H1 (cell line): Measurements from ENCODE around the gene PSMC2. TPM values are rescaled to one million over a fixed set of nuclear protein-coding genes. Genes with fewer than 3 reads are reported as not detected.

Source experiments
- CTCF ChIA-PET: fragments of 300-600 bp; sonication (Branson Sonifier 250); formaldehyde crosslinking; loops from one replicate; lab custom pipeline; 2021; ENCODE audit not compliant: partially characterized antibody; lab: Charles Lee
- POLR2A ChIA-PET: fragments of 300-600 bp; sonication (Branson Sonifier 250); formaldehyde crosslinking; loops from one replicate; lab custom pipeline; 2021; ENCODE audit warnings: inconsistent platforms; ENCODE audit not compliant: partially characterized antibody; lab: Charles Lee
- DNase-seq, 2 experiments: peaks; one replicate each; pipeline versions ENCODE4 v3.0.0 to v3.0.0-alpha.2; 2010 to 2022; ENCODE audit warnings: low spot score in 2 of 2, low read depth in 1 of 2, mixed read lengths in 1 of 2
- FAIRE-seq: peaks from 2 replicates; lab custom pipeline; 2011; peaks lifted over from hg19 to GRCh38; lab: Jason Lieb, UNC
- H2AFZ ChIP-seq: 2 replicates; pipeline ENCODE4 v1.8.1; 2012; ENCODE audit warnings: low read length, inconsistent platforms
- H2AK5ac ChIP-seq: 2 replicates; pipeline ENCODE4 v1.6.1; 2013; ENCODE audit warnings: low read depth, low read length
- H2BK120ac ChIP-seq: replicated peaks from 2 replicates; pipeline ENCODE3; 2013; ENCODE audit warnings: low read depth, low read length, inconsistent platforms
- H2BK12ac ChIP-seq: 2 replicates; pipeline ENCODE4 v1.6.1; 2013; ENCODE audit warnings: low read depth, low read length
- H2BK15ac ChIP-seq: 2 replicates; pipeline ENCODE4 v1.6.1; 2013; ENCODE audit warnings: low read length
- H2BK20ac ChIP-seq: 2 replicates; pipeline ENCODE4 v1.6.1; 2013; ENCODE audit warnings: low read length
- H2BK5ac ChIP-seq: 2 replicates; pipeline ENCODE4 v1.6.1; 2013; ENCODE audit warnings: low read depth, low read length
- H3K14ac ChIP-seq: 2 replicates; pipeline ENCODE4 v1.6.1; 2013; ENCODE audit warnings: inconsistent platforms; ENCODE audit not compliant: insufficient read length
- H3K18ac ChIP-seq: 2 replicates; pipeline ENCODE4 v1.6.1; 2013; ENCODE audit warnings: low read length; ENCODE audit errors: extremely low read depth
- H3K23ac ChIP-seq: 2 replicates; pipeline ENCODE4 v1.6.1; 2013; ENCODE audit warnings: inconsistent platforms; ENCODE audit not compliant: insufficient read length
- H3K23me2 ChIP-seq: 2 replicates; pipeline ENCODE4 v1.6.1; 2013; ENCODE audit warnings: low read depth, low read length
- H3K27ac ChIP-seq: 2 replicates; pipeline ENCODE4 v1.6.1; 2011; ENCODE audit warnings: low read depth, low read length, inconsistent platforms
- H3K27me3 ChIP-seq, 4 experiments: replicated peaks in 1 of 4; 1 replicate in 1 of 4; 2 replicates in 3 of 4; pipeline versions ENCODE4 v1.6.1 to v1.8.1; 2011 to 2013; ENCODE audit warnings: low read length in 3 of 4, mild to moderate bottlenecking in 3 of 4, inconsistent platforms in 2 of 4, mixed read lengths in 2 of 4, moderate library complexity in 1 of 4; ENCODE audit not compliant: control insufficient read depth in 3 of 4, insufficient read depth in 3 of 4; ENCODE audit errors: extremely low read depth in 1 of 4
- H3K36me3 ChIP-seq, 4 experiments: 2 replicates each; pipeline versions ENCODE4 v1.6.1 to v1.8.1; 2011 to 2013; ENCODE audit warnings: mild to moderate bottlenecking in 4 of 4, low read length in 3 of 4, moderate library complexity in 2 of 4, control low read depth in 1 of 4, inconsistent platforms in 1 of 4; ENCODE audit not compliant: insufficient read depth in 4 of 4, control insufficient read depth in 2 of 4
- H3K4ac ChIP-seq: replicated peaks from 2 replicates; pipeline ENCODE3; 2013; ENCODE audit warnings: low read length, low read depth, mixed read lengths, inconsistent platforms; ENCODE audit not compliant: insufficient read length
- H3K4me1 ChIP-seq, 4 experiments: replicated peaks in 1 of 4; 1 replicate in 1 of 4; 2 replicates in 3 of 4; pipeline versions ENCODE4 v1.6.1 to v1.8.1; 2011 to 2013; ENCODE audit warnings: low read length in 3 of 4, inconsistent platforms in 2 of 4, mixed read lengths in 1 of 4; ENCODE audit not compliant: insufficient read depth in 4 of 4, control insufficient read depth in 3 of 4
- H3K4me2 ChIP-seq, 2 experiments: 2 replicates each; pipeline versions ENCODE4 v1.6.1 to v1.8.1; 2011 to 2013; ENCODE audit warnings: low read depth in 2 of 2, low read length in 2 of 2, control low read depth in 1 of 2, inconsistent platforms in 1 of 2, mild to moderate bottlenecking in 1 of 2; ENCODE audit not compliant: insufficient read depth in 1 of 2
- H3K4me3 ChIP-seq, 4 experiments: fragments of 200-600, 300-600 bp in 1 of 4; sonication (generic), shearing (Covaris generic), sonication (Bioruptor Twin) in 1 of 4; 2 replicates each; pipeline versions ENCODE4 v1.5.1 to v1.8.1; 2011 to 2016; ENCODE audit warnings: low read length in 4 of 4, low read depth in 3 of 4, control low read depth in 2 of 4, inconsistent platforms in 2 of 4, mild to moderate bottlenecking in 2 of 4, mixed read lengths in 1 of 4, moderate library complexity in 1 of 4; ENCODE audit not compliant: insufficient read depth in 2 of 4; ENCODE audit errors: extremely low read depth in 1 of 4
- H3K56ac ChIP-seq: replicated peaks from 2 replicates; pipeline ENCODE3; 2013; ENCODE audit warnings: low read depth, mild to moderate bottlenecking, mixed read lengths, low read length, inconsistent platforms; ENCODE audit not compliant: insufficient read length
- H3K79me1 ChIP-seq: 2 replicates; pipeline ENCODE4 v1.6.1; 2013; ENCODE audit warnings: low read depth, low read length, control low read depth
- H3K79me2 ChIP-seq, 2 experiments: 2 replicates each; pipeline versions ENCODE4 v1.6.1 to v1.8.1; 2012 to 2013; ENCODE audit warnings: low read length in 2 of 2, mild to moderate bottlenecking in 2 of 2, inconsistent platforms in 1 of 2; ENCODE audit not compliant: insufficient read depth in 2 of 2, control insufficient read depth in 1 of 2
- H3K9ac ChIP-seq, 4 experiments: replicated peaks in 1 of 4; 1 replicate in 1 of 4; 2 replicates in 3 of 4; pipeline versions ENCODE4 v1.6.1 to v1.8.1; 2011 to 2013; ENCODE audit warnings: low read depth in 3 of 4, low read length in 3 of 4, control low read depth in 2 of 4, mild to moderate bottlenecking in 2 of 4, moderate library complexity in 2 of 4, inconsistent platforms in 1 of 4; ENCODE audit errors: extremely low read depth in 1 of 4
- H3K9me3 ChIP-seq, 2 experiments: 2 replicates each; pipeline versions ENCODE4 v1.6.1 to v1.8.1; 2012 to 2013; ENCODE audit warnings: mild to moderate bottlenecking in 2 of 2, moderate library complexity in 2 of 2, control low read depth in 1 of 2, inconsistent platforms in 1 of 2, low read depth in 1 of 2, low read length in 1 of 2, mixed read lengths in 1 of 2; ENCODE audit not compliant: insufficient read depth in 2 of 2
- H4K20me1 ChIP-seq, 2 experiments: replicated peaks in 1 of 2; 2 replicates each; pipeline versions ENCODE3 to v1.8.1; 2011 to 2013; ENCODE audit warnings: inconsistent platforms in 2 of 2, low read length in 2 of 2, mild to moderate bottlenecking in 1 of 2; ENCODE audit not compliant: insufficient read depth in 2 of 2, control insufficient read depth in 1 of 2
- H4K5ac ChIP-seq: 2 replicates; pipeline ENCODE4 v1.6.1; 2013; ENCODE audit warnings: low read length, low read depth, mixed read lengths, inconsistent platforms; ENCODE audit not compliant: insufficient read length
- H4K8ac ChIP-seq: 2 replicates; pipeline ENCODE4 v1.8.0; 2013; ENCODE audit warnings: mild to moderate bottlenecking, moderate library complexity, low read length, inconsistent platforms; ENCODE audit not compliant: insufficient read depth; ENCODE audit errors: extremely low read depth
- H4K91ac ChIP-seq: replicated peaks from 2 replicates; pipeline ENCODE3; 2013; ENCODE audit warnings: low read length, mixed read lengths, inconsistent platforms; ENCODE audit not compliant: insufficient read length
- ASH2L ChIP-seq: fragments of 200-600, 300-600 bp; sonication (generic); IDR thresholded peaks from one replicate; pipeline ENCODE4 v1.7.1; 2017; ENCODE audit warnings: low read length
- ATF2 ChIP-seq: IDR thresholded peaks from 2 replicates; pipeline ENCODE4 v1.6.1; 2012; ENCODE audit warnings: low read length, inconsistent platforms
- BRCA1 ChIP-seq: IDR thresholded peaks from 2 replicates; pipeline ENCODE4 v1.6.1; 2012; ENCODE audit warnings: low read depth, low read length, improper control_type of control experiment
- HDAC6 ChIP-seq: IDR thresholded peaks from one replicate; pipeline ENCODE4 v1.7.1; 2012; ENCODE audit warnings: low read depth, mild to moderate bottlenecking, inconsistent platforms, low read length, moderate library complexity
- JUND ChIP-seq: IDR thresholded peaks from 2 replicates; pipeline ENCODE4 v1.6.1; 2011; ENCODE audit warnings: mild to moderate bottlenecking, improper control_type of control experiment, low read length
- MAFK ChIP-seq: IDR thresholded peaks from 2 replicates; pipeline ENCODE4 v1.6.1; 2012; ENCODE audit warnings: low read depth, mild to moderate bottlenecking, improper control_type of control experiment, low read length
- MAX ChIP-seq: IDR thresholded peaks from 2 replicates; pipeline ENCODE4 v1.6.1; 2012; ENCODE audit warnings: inconsistent platforms
- NANOG ChIP-seq: IDR thresholded peaks from 2 replicates; pipeline ENCODE4 v1.6.1; 2011; ENCODE audit warnings: low read length, low read depth, mild to moderate bottlenecking, inconsistent platforms; ENCODE audit not compliant: insufficient read depth, poor library complexity, severe bottlenecking
- RNF2 ChIP-seq: fragments of 200-900, 300-1000 bp; sonication (generic); IDR thresholded peaks from 2 replicates; pipeline ENCODE4 v1.7.1; 2016; ENCODE audit warnings: borderline replicate concordance, low read depth, mild to moderate bottlenecking, antibody characterized with exemption, low read length; ENCODE audit not compliant: poor library complexity, severe bottlenecking; ENCODE audit errors: missing control alignments
- SIX5 ChIP-seq: IDR thresholded peaks from 2 replicates; pipeline ENCODE4 v1.6.1; 2011; ENCODE audit warnings: mild to moderate bottlenecking, low read depth, low read length
- SRF ChIP-seq: IDR thresholded peaks from 2 replicates; pipeline ENCODE4 v1.6.1; 2011; ENCODE audit warnings: mild to moderate bottlenecking, low read depth, low read length, moderate library complexity
- ZNF274 ChIP-seq: IDR thresholded peaks from 2 replicates; pipeline ENCODE4 v1.7.0; 2012; ENCODE audit warnings: low read length, borderline replicate concordance; ENCODE audit errors: extremely low read depth
- WGBS, 2 experiments: shearing (Covaris generic) in 1 of 2; methylation state at CpG; one replicate each; pipeline versions ENCODE4 v1.1.6 to v1.1.7; 2013 to 2015; ENCODE audit warnings: low lambda C conversion rate in 2 of 2, mixed read lengths in 2 of 2, inconsistent platforms in 1 of 2, low coverage in 1 of 2, missing lambda C conversion rate in 1 of 2; ENCODE audit not compliant: insufficient replicate concordance in 2 of 2, insufficient coverage in 1 of 2, insufficient read length in 1 of 2; ENCODE audit errors: extremely low coverage in 1 of 2, missing lambda C conversion rate in 1 of 2; 5-methylcytosine and 5-hydroxymethylcytosine counted together
- polyA plus RNA-seq, 7 experiments: library from polyadenylated mRNA; depleted of rRNA in 3 of 7; stranded (reverse) in 5 of 7; unstranded in 2 of 7; fragments of >200 nt in 5 of 7; fragments of 200-250 nt in 2 of 7; gene quantifications; 1 replicate in 5 of 7; 2 replicates in 1 of 7; 4 replicates in 1 of 7; pipeline versions ENCODE4 v1.2.1 to v1.2.3, GENCODE V29; 2011 to 2013; ENCODE audit warnings: missing spikeins in 2 of 7, mixed read lengths in 2 of 7
- total RNA-seq: library from RNA; stranded (reverse); fragmentation: NEBNext Ultra II Directional; extraction: Animal tissue kit (Norgen Biotek cat#: 25700); gene quantifications from 2 replicates; pipeline ENCODE4 v1.2.1, GENCODE V29; 2021

Gene PSMC2
- total and polyA plus RNA-seq, 2 of the 8 experiments (the other 6 are each of a cell fraction or from before 2014, with no cell fraction given), result 80.9 to 141 TPM

- Histone ChIP-seq H4K20me1 (peaks cover 0 to 5% of the 10 kb centered on the region in 2 experiments), H2BK20ac (no peak overlapping the region), H3K36me3 (peaks cover 4 to 7% (median 6%) of the 10 kb centered on the region in 4 experiments), H3K14ac (no peak overlapping the region), H2BK12ac (no peak overlapping the region), H3K27me3 (no peaks in the 10 kb centered on the region), H2AK5ac (no peak overlapping the region), H3K27ac (no peak overlapping the region), H4K8ac (no peak overlapping the region), H3K4me2 (no peak overlapping the region; a peak in 1 of 4 replicates), H3K4ac (no peak overlapping the region), H2BK5ac (no peak overlapping the region), H2BK120ac (no peak overlapping the region), H3K18ac (no peak overlapping the region), H3K56ac (no peak overlapping the region), H3K23ac (no peak overlapping the region), H3K4me1 (peaks cover 0 to 8% (median 2%) of the 10 kb centered on the region in 4 experiments; a peak in 2 of 7 replicates), H4K5ac (no peak overlapping the region), H3K23me2 (peaks cover 8% of the 10 kb centered on the region), H3K4me3 (no peak overlapping the region), H3K9ac (no peak overlapping the region), H4K91ac (no peak overlapping the region), H3K9me3 (no peaks in the 10 kb centered on the region), H2BK15ac (no peak overlapping the region), H3K79me1 (peaks cover 8% of the 10 kb centered on the region; the same call in 1 of the 2 replicates), H2AFZ (no peak overlapping the region), H3K79me2 (peaks cover 29 to 70% of the 10 kb centered on the region in 2 experiments)
- FAIRE-seq (no peak), DNase-seq (no peak)
- WGBS, 2 experiments, result 91% methylated on average over 5 of the region's 5 CpGs; no CpG with 5 or more reads in 1 of the 2 experiments
- CTCF ChIA-PET, result no interaction called here
- POLR2A ChIA-PET, result no interaction called here
- TF ChIP-seq NANOG (no peak), SRF (no peak), ATF2 (no peak), RNF2 (no peak), HDAC6 (no peak), ASH2L (no peak), JUND (no peak), BRCA1 (no peak), MAFK (no peak), MAX (no peak), SIX5 (no peak), ZNF274 (no peak)
Observed at GRCh38 chr7:103346396-103346795, 1.0 kb upstream of the PSMC2 start.
